HG03097 (cell line): ENCODE data around the gene CDRT15.
"Not testable (repeated sequence)": the region's sequence is repeated elsewhere in the genome, so short reads cannot be mapped to it uniquely, and the experiment has no call there.

ENCODE experiments used
- ATAC-seq: cut with Tn5 transposase; IDR thresholded peaks from one replicate; pipeline ENCODE4 v1.9.1; 2021; ENCODE audit not compliant: unreplicated experiment, low FRiP score

CDRT15 gene

GRCh38 chr17:14190774-14191173 is 45.9 kb downstream of the CDRT15 start:
- not testable (repeated sequence) for ATAC-seq

- not testable (repeated sequence) for ATAC-seq
Observed at GRCh38 chr17:14186443-14186842, 50.2 kb downstream of the CDRT15 start.
